Activated naive CD4-positive, alpha-beta T cell treated with anti-CD3 and anti-CD28 coated beads for 36 hours (primary cell): Measurements from ENCODE around the gene TEX12. TPM values are rescaled to one million over a fixed set of nuclear protein-coding genes. Genes with fewer than 3 reads are reported as not detected.
"Not testable (repeated sequence)": the region's sequence is repeated elsewhere in the genome, so short reads cannot be mapped to it uniquely, and the experiment has no call there.

Experiments used
- CTCF ChIA-PET: fragments of 350-600 bp; sonication (Branson Sonifier 250); formaldehyde crosslinking; loops from one replicate; lab custom pipeline; 2021; ENCODE audit warnings: antibody characterized with exemption; lab: Charles Lee
- DNase-seq: peaks from one replicate; pipeline ENCODE4 v3.0.0-alpha.2; 2020
- H3K27ac Mint-ChIP-seq: one replicate; pipeline ENCODE4 v1.8.0; 2021; ENCODE audit warnings: mild to moderate bottlenecking, mixed read lengths
- H3K27me3 Mint-ChIP-seq: one replicate; pipeline ENCODE4 v1.8.0; 2021; ENCODE audit warnings: low read depth, mixed read lengths
- H3K36me3 Mint-ChIP-seq: one replicate; pipeline ENCODE4 v1.8.0; 2021; ENCODE audit warnings: low read depth, mixed read lengths
- H3K4me1 Mint-ChIP-seq: one replicate; pipeline ENCODE4 v1.8.0; 2021; ENCODE audit warnings: low read depth, mixed read lengths
- H3K4me3 Mint-ChIP-seq: one replicate; pipeline ENCODE4 v1.8.0; 2021; ENCODE audit warnings: mild to moderate bottlenecking, moderate library complexity, mixed read lengths
- H3K9me3 Mint-ChIP-seq: one replicate; pipeline ENCODE4 v1.8.0; 2021; ENCODE audit warnings: mixed read lengths
- intact Hi-C: fragments of 100-400 bp; cut with micrococcal nuclease; formaldehyde crosslinking; loops from one replicate; pipeline ENCODE4 v1.15.1; 2023
- total RNA-seq, 2 experiments: library from RNA; stranded (reverse); gene quantifications; one replicate each; pipeline ENCODE4 v1.2.3, GENCODE V29; 2021

The TEX12 gene
- total RNA-seq, 2 experiments from 2014 or later = not detected

GRCh38 chr11:112173152-112173551 is 6.0 kb downstream of the TEX12 start:
- Mint-ChIP-seq H3K36me3 (no peaks in the 10 kb centered on the region), H3K4me3 (no peak overlapping the region), H3K27me3 (peaks cover 12% of the 10 kb centered on the region), H3K9me3 (no peaks in the 10 kb centered on the region), H3K4me1 (peaks cover 13% of the 10 kb centered on the region), H3K27ac (no peak overlapping the region)
- DNase-seq = no peak
- CTCF ChIA-PET = interaction anchor here (1.0 to 2.2 kb wide), 2 partner anchors 57 to 59 kb away, joined by 3 to 7 read pairs; no protein-coding TSS in a partner anchor
- intact Hi-C loops = loop anchor here (10.0 kb wide), 1 partner anchor 608 kb away; no protein-coding TSS in a partner anchor

- H3K9me3 Mint-ChIP-seq = no peaks in the 10 kb centered on the region
- H3K27me3 Mint-ChIP-seq = peaks cover 22% of the 10 kb centered on the region
- no peaks in the 10 kb centered on the region for H3K36me3 Mint-ChIP-seq
- peak; percentile 60 for DNase-seq
- CTCF ChIA-PET = interaction anchor here (0.6 to 1.5 kb wide), 8 partner anchors 10 to 237 kb away, joined by 3 to 12 read pairs (median 4); no protein-coding TSS in a partner anchor
- H3K4me3 Mint-ChIP-seq = peak within 1 kb of the TSS; percentile 50
- peaks cover 13% of the 10 kb centered on the region for H3K4me1 Mint-ChIP-seq
- no peak within 1 kb of the TSS for H3K27ac Mint-ChIP-seq
- intact Hi-C loops = loop anchor here (1.0 to 10.0 kb wide), 4 partner anchors 62 to 610 kb away; partner anchors contain the start of genes CFAP68 and FDXACB1
Measured at GRCh38 chr11:112174789-112175598, 7.8 kb downstream of the TEX12 start, which contains the start of gene BCO2. TSS of gene BCO2 (plus strand) at chr11:112175512. CDS start at chr11:112175602, 90 bp downstream.

- peaks cover 13% of the 10 kb centered on the region for H3K4me1 Mint-ChIP-seq
- CTCF ChIA-PET = interaction anchor here (0.6 to 1.5 kb wide), 7 partner anchors 11 to 238 kb away, joined by 3 to 12 read pairs (median 3); no protein-coding TSS in a partner anchor
- H3K36me3 Mint-ChIP-seq = no peaks in the 10 kb centered on the region
- peaks cover 25% of the 10 kb centered on the region for H3K27me3 Mint-ChIP-seq
- H3K9me3 Mint-ChIP-seq = no peaks in the 10 kb centered on the region
- no peak overlapping the region for H3K27ac Mint-ChIP-seq
- H3K4me3 Mint-ChIP-seq = no peak overlapping the region
- DNase-seq = no peak
- intact Hi-C loops = loop anchor here (1.0 to 10.0 kb wide), 4 partner anchors 62 to 611 kb away; partner anchors contain the start of genes CFAP68 and FDXACB1
Measured at GRCh38 chr11:112175599-112175952, 8.4 kb downstream of the TEX12 start.

- Mint-ChIP-seq H3K27ac (no peak overlapping the region), H3K4me1 (peaks cover 13% of the 10 kb centered on the region), H3K4me3 (no peak overlapping the region), H3K36me3 (peaks cover 1% of the 10 kb centered on the region), H3K27me3 (peaks cover 27% of the 10 kb centered on the region), H3K9me3 (no peaks in the 10 kb centered on the region)
- intact Hi-C loops = loop anchor here (10.0 kb wide), 1 partner anchor 611 kb away; no protein-coding TSS in a partner anchor
- CTCF ChIA-PET = interaction anchor here (1.0 to 1.5 kb wide), 4 partner anchors 54 to 195 kb away, joined by 3 to 12 read pairs (median 6); no protein-coding TSS in a partner anchor
- no peak for DNase-seq
Measured at GRCh38 chr11:112176077-112176476, 8.9 kb downstream of the TEX12 start.

GRCh38 chr11:112177589-112177988 is 10.4 kb downstream of the TEX12 start:
- no peaks in the 10 kb centered on the region for H3K9me3 Mint-ChIP-seq
- H3K4me3 Mint-ChIP-seq = no peak overlapping the region
- intact Hi-C loops = loop anchor here (10.0 kb wide), 1 partner anchor 613 kb away; no protein-coding TSS in a partner anchor
- CTCF ChIA-PET = interaction anchor here (0.7 kb wide), 1 partner anchor 46 kb away, joined by 3 read pairs; no protein-coding TSS in a partner anchor
- peaks cover 1% of the 10 kb centered on the region for H3K36me3 Mint-ChIP-seq
- H3K4me1 Mint-ChIP-seq = peaks cover 10% of the 10 kb centered on the region
- H3K27me3 Mint-ChIP-seq = peaks cover 27% of the 10 kb centered on the region
- no peak overlapping the region for H3K27ac Mint-ChIP-seq
- no peak for DNase-seq

- Mint-ChIP-seq H3K36me3 (peaks cover 1% of the 10 kb centered on the region), H3K4me3 (no peak overlapping the region), H3K27me3 (peaks cover 27% of the 10 kb centered on the region), H3K27ac (no peak overlapping the region), H3K9me3 (no peaks in the 10 kb centered on the region), H3K4me1 (peaks cover 10% of the 10 kb centered on the region)
- CTCF ChIA-PET = no interaction called here
- no peak for DNase-seq
- intact Hi-C loops = loop anchor here (10.0 kb wide), 1 partner anchor 614 kb away; no protein-coding TSS in a partner anchor
Measured at GRCh38 chr11:112178428-112178827, 11.3 kb downstream of the TEX12 start.

- DNase-seq = no peak
- Mint-ChIP-seq H3K36me3 (peaks cover 1% of the 10 kb centered on the region), H3K27ac (no peak overlapping the region), H3K27me3 (peaks cover 27% of the 10 kb centered on the region), H3K4me1 (peaks cover 10% of the 10 kb centered on the region), H3K4me3 (no peak overlapping the region), H3K9me3 (no peaks in the 10 kb centered on the region)
- CTCF ChIA-PET = no interaction called here
- intact Hi-C loops = loop anchor here (10.0 kb wide), 1 partner anchor 614 kb away; no protein-coding TSS in a partner anchor
Measured at GRCh38 chr11:112178936-112179335, 11.8 kb downstream of the TEX12 start.

- peaks cover 26% of the 10 kb centered on the region for H3K27me3 Mint-ChIP-seq
- CTCF ChIA-PET = no interaction called here
- no peak for DNase-seq
- peaks cover 1% of the 10 kb centered on the region for H3K36me3 Mint-ChIP-seq
- intact Hi-C loops = loop anchor here (10.0 kb wide), 1 partner anchor 615 kb away; no protein-coding TSS in a partner anchor
- no peak overlapping the region for H3K4me3 Mint-ChIP-seq
- no peak overlapping the region for H3K27ac Mint-ChIP-seq
- H3K9me3 Mint-ChIP-seq = no peaks in the 10 kb centered on the region
- peaks cover 9% of the 10 kb centered on the region for H3K4me1 Mint-ChIP-seq
Measured at GRCh38 chr11:112179601-112180000, 12.4 kb downstream of the TEX12 start.

GRCh38 chr11:112182867-112183266 is 15.7 kb downstream of the TEX12 start:
- H3K4me1 Mint-ChIP-seq = no peaks in the 10 kb centered on the region
- H3K27ac Mint-ChIP-seq = no peak overlapping the region
- no peaks in the 10 kb centered on the region for H3K9me3 Mint-ChIP-seq
- CTCF ChIA-PET = no interaction called here
- intact Hi-C loops = no loop called here
- H3K4me3 Mint-ChIP-seq = no peak overlapping the region
- DNase-seq = no peak
- H3K36me3 Mint-ChIP-seq = peaks cover 1% of the 10 kb centered on the region
- peaks cover 18% of the 10 kb centered on the region for H3K27me3 Mint-ChIP-seq

- peaks cover 3% of the 10 kb centered on the region for H3K27me3 Mint-ChIP-seq
- H3K36me3 Mint-ChIP-seq = peaks cover under 1% of the 10 kb centered on the region
- intact Hi-C loops = no loop called here
- H3K27ac Mint-ChIP-seq = no peak overlapping the region
- H3K9me3 Mint-ChIP-seq = no peaks in the 10 kb centered on the region
- CTCF ChIA-PET = interaction anchor here (0.7 kb wide), 1 partner anchor 27 kb away, joined by 3 read pairs; no protein-coding TSS in a partner anchor
- no peak for DNase-seq
- no peaks in the 10 kb centered on the region for H3K4me1 Mint-ChIP-seq
- no peak overlapping the region for H3K4me3 Mint-ChIP-seq
Measured at GRCh38 chr11:112185883-112186282, 18.7 kb downstream of the TEX12 start.

GRCh38 chr11:112186304-112186703 is 19.1 kb downstream of the TEX12 start:
- CTCF ChIA-PET = no interaction called here
- Mint-ChIP-seq H3K36me3 (no peaks in the 10 kb centered on the region), H3K27me3 (peaks cover 3% of the 10 kb centered on the region), H3K27ac (no peak overlapping the region), H3K9me3 (no peaks in the 10 kb centered on the region), H3K4me3 (no peak overlapping the region), H3K4me1 (no peaks in the 10 kb centered on the region)
- intact Hi-C loops = no loop called here
- DNase-seq = no peak

- H3K36me3 Mint-ChIP-seq = not testable (repeated sequence)
Measured at GRCh38 chr11:112195113-112195512, 27.9 kb downstream of the TEX12 start.

More at GRCh38 chr11:112195113-112195512, 27.9 kb downstream of the TEX12 start:
- H3K27me3 Mint-ChIP-seq, H3K4me1 Mint-ChIP-seq, H3K4me3 Mint-ChIP-seq, intact Hi-C loops, H3K9me3 Mint-ChIP-seq, DNase-seq, H3K27ac Mint-ChIP-seq: not testable (repeated sequence)
- CTCF ChIA-PET = interaction anchor here (0.7 kb wide), 1 partner anchor 314 kb away, joined by 3 read pairs; no protein-coding TSS in a partner anchor
